Common myeloid progenitor, CD34-positive (primary cell): ENCODE results near the gene NPHP4.

Source experiments
- CTCF ChIA-PET: fragments of 350-600 bp; sonication (Branson Sonifier 250); formaldehyde crosslinking; loops from one replicate; lab custom pipeline; 2021; ENCODE audit warnings: antibody characterized with exemption; lab: Charles Lee
- POLR2A ChIA-PET: fragments of 350-600 bp; sonication (Branson Sonifier 250); formaldehyde crosslinking; loops from one replicate; lab custom pipeline; 2021; ENCODE audit warnings: antibody characterized with exemption; lab: Charles Lee
- DNase-seq, 3 donors: peaks; one replicate each; pipeline versions ENCODE4 v3.0.0 to v3.0.0-alpha.2; 2013
- H3K27ac ChIP-seq, 2 experiments: 1 replicate in 1 of 2; 2 replicates in 1 of 2; pipeline ENCODE4 v1.7.0; 2013; ENCODE audit warnings: inconsistent platforms in 2 of 2, low read length in 2 of 2, mild to moderate bottlenecking in 2 of 2, low read depth in 1 of 2, moderate library complexity in 1 of 2; ENCODE audit not compliant: severe bottlenecking in 2 of 2, insufficient read depth in 1 of 2, poor library complexity in 1 of 2
- H3K27me3 ChIP-seq, 5 experiments: replicated peaks in 2 of 5; 1 replicate in 3 of 5; 2 replicates in 2 of 5; pipeline versions ENCODE4 v1.6.1 to v1.7.0; 2013; ENCODE audit warnings: low read length in 4 of 5, mild to moderate bottlenecking in 2 of 5, moderate library complexity in 2 of 5, inconsistent platforms in 1 of 5; ENCODE audit not compliant: insufficient read depth in 5 of 5, control insufficient read depth in 4 of 5
- H3K36me3 ChIP-seq, 4 experiments: 1 replicate in 2 of 4; 2 replicates in 2 of 4; pipeline versions ENCODE4 v1.6.1 to v1.7.0; 2013; ENCODE audit warnings: low read length in 3 of 4, control low read depth in 1 of 4, mild to moderate bottlenecking in 1 of 4; ENCODE audit not compliant: control insufficient read depth in 4 of 4, insufficient read depth in 4 of 4
- H3K4me1 ChIP-seq, 4 experiments: 1 replicate in 3 of 4; 2 replicates in 1 of 4; pipeline versions ENCODE4 v1.6.1 to v1.7.1; 2013; ENCODE audit warnings: low read length in 3 of 4, mild to moderate bottlenecking in 3 of 4, control low read depth in 1 of 4, inconsistent platforms in 1 of 4, moderate library complexity in 1 of 4; ENCODE audit not compliant: control insufficient read depth in 4 of 4, insufficient read depth in 4 of 4; ENCODE audit errors: control extremely low read depth in 1 of 4
- H3K4me3 ChIP-seq, 7 experiments: 1 replicate in 4 of 7; 2 replicates in 3 of 7; pipeline versions ENCODE4 v1.5.1 to v1.7.0; 2013; ENCODE audit warnings: mild to moderate bottlenecking in 7 of 7, low read length in 6 of 7, moderate library complexity in 6 of 7, inconsistent platforms in 2 of 7, low read depth in 2 of 7, control low read depth in 1 of 7; ENCODE audit not compliant: insufficient read depth in 4 of 7, control insufficient read depth in 1 of 7; ENCODE audit errors: extremely low read depth in 1 of 7
- H3K9me3 ChIP-seq, 5 experiments: 1 replicate in 4 of 5; 2 replicates in 1 of 5; pipeline versions ENCODE4 v1.6.1 to v1.7.1; 2013; ENCODE audit warnings: low read length in 4 of 5, mild to moderate bottlenecking in 2 of 5, inconsistent platforms in 1 of 5, low read depth in 1 of 5, moderate library complexity in 1 of 5; ENCODE audit not compliant: control insufficient read depth in 4 of 5, insufficient read depth in 2 of 5; ENCODE audit errors: control extremely low read depth in 1 of 5
- whole genome bisulfite sequencing: methylation state at CpG from one replicate; pipeline ENCODE4 v1.1.5; 2013; ENCODE audit not compliant: insufficient coverage; 5-methylcytosine and 5-hydroxymethylcytosine counted together

Gene NPHP4

GRCh38 chr1:6037338-6037762, 45.1 kb upstream of the NPHP4 start:
- H3K27ac ChIP-seq: peak overlapping the region in 1 of 2 experiments; percentile 47
- peaks cover 0 to 34% (median 31%) of the 10 kb centered on the region in 4 experiments for H3K4me1 ChIP-seq
- H3K4me3 ChIP-seq: peak overlapping the region in 1 of 7 experiments; percentile 23
- CTCF ChIA-PET: interaction anchor here (0.7 to 1.5 kb wide), 4 partner anchors 8 to 43 kb away, joined by 3 read pairs; no protein-coding TSS in a partner anchor
- peak in 2 of 3 donors; percentile 71 to 72 for DNase-seq
- POLR2A ChIA-PET: interaction anchor here (1.4 kb wide), 1 partner anchor 12 kb away, joined by 6 read pairs; no protein-coding TSS in a partner anchor
- no peaks in the 10 kb centered on the region for H3K27me3 ChIP-seq
- H3K36me3 ChIP-seq: peaks cover 2 to 93% (median 54%) of the 10 kb centered on the region in 4 experiments
- no peaks in the 10 kb centered on the region for H3K9me3 ChIP-seq
- 20% methylated on average over 9 of the region's 9 CpGs for WGBS

- Histone ChIP-seq H3K27ac (peak overlapping the region in 1 of 2 experiments; percentile 45), H3K9me3 (no peaks in the 10 kb centered on the region), H3K4me3 (no peak overlapping the region), H3K27me3 (no peaks in the 10 kb centered on the region), H3K36me3 (peaks cover 0 to 84% (median 38%) of the 10 kb centered on the region in 4 experiments), H3K4me1 (peaks cover 0 to 49% (median 40%) of the 10 kb centered on the region in 4 experiments)
- 96% methylated on average over 12 of the region's 12 CpGs for WGBS
- ChIA-PET CTCF (interaction anchor here (1.1 to 2.0 kb wide), 4 partner anchors 8 to 40 kb away, joined by 3 to 10 read pairs (median 4); no protein-coding TSS in a partner anchor), POLR2A (no interaction called here)
- no peak for DNase-seq
Measured at GRCh38 chr1:6035719-6036118, 43.5 kb upstream of the NPHP4 start.

GRCh38 chr1:6035303-6035702, 43.1 kb upstream of the NPHP4 start:
- peak overlapping the region in 1 of 2 experiments; percentile 45 for H3K27ac ChIP-seq
- H3K9me3 ChIP-seq: no peaks in the 10 kb centered on the region
- H3K4me1 ChIP-seq: peaks cover 2 to 54% (median 43%) of the 10 kb centered on the region in 4 experiments
- no peak overlapping the region for H3K4me3 ChIP-seq
- POLR2A ChIA-PET: no interaction called here
- 91% methylated on average over 13 of the region's 15 CpGs for whole genome bisulfite sequencing
- no peak for DNase-seq
- no peaks in the 10 kb centered on the region for H3K27me3 ChIP-seq
- CTCF ChIA-PET: interaction anchor here (1.1 to 2.0 kb wide), 4 partner anchors 9 to 22 kb away, joined by 3 to 10 read pairs (median 4); no protein-coding TSS in a partner anchor
- peaks cover 0 to 80% (median 34%) of the 10 kb centered on the region in 4 experiments for H3K36me3 ChIP-seq

GRCh38 chr1:6034750-6035096, 42.5 kb upstream of the NPHP4 start:
- Histone ChIP-seq H3K4me1 (peaks cover 4 to 59% (median 49%) of the 10 kb centered on the region in 4 experiments), H3K27ac (peak overlapping the region; percentile 15 to 45), H3K27me3 (no peaks in the 10 kb centered on the region), H3K9me3 (no peaks in the 10 kb centered on the region), H3K36me3 (peaks cover 0 to 80% (median 31%) of the 10 kb centered on the region in 4 experiments), H3K4me3 (no peak overlapping the region)
- CTCF ChIA-PET: interaction anchor here (0.8 to 2.4 kb wide), 9 partner anchors 9 to 51 kb away, joined by 3 to 10 read pairs (median 4); no protein-coding TSS in a partner anchor
- no peak for DNase-seq
- POLR2A ChIA-PET: interaction anchor here (0.6 kb wide), 1 partner anchor 26 kb away, joined by 3 read pairs; no protein-coding TSS in a partner anchor
- 99% methylated on average over 10 of the region's 10 CpGs for WGBS

- H3K27ac ChIP-seq: peak overlapping the region in 1 of 2 experiments; percentile 15
- peaks cover 0 to 80% (median 29%) of the 10 kb centered on the region in 4 experiments for H3K36me3 ChIP-seq
- peak in 2 of 3 donors; percentile 28 to 38 for DNase-seq
- H3K4me3 ChIP-seq: no peak overlapping the region
- ChIA-PET CTCF (interaction anchor here (0.7 to 2.4 kb wide), 9 partner anchors 9 to 51 kb away, joined by 3 to 10 read pairs (median 4); partner anchors contain the start of gene NPHP4), POLR2A (interaction anchor here (0.6 kb wide), 1 partner anchor 26 kb away, joined by 3 read pairs; no protein-coding TSS in a partner anchor)
- H3K4me1 ChIP-seq: peaks cover 5 to 65% (median 55%) of the 10 kb centered on the region in 4 experiments
- 88% methylated on average over 19 of the region's 21 CpGs for WGBS
- H3K9me3 ChIP-seq: no peaks in the 10 kb centered on the region
- no peaks in the 10 kb centered on the region for H3K27me3 ChIP-seq
Measured at GRCh38 chr1:6033986-6034749, 41.9 kb upstream of the NPHP4 start.

- WGBS: 98% methylated on average over 4 of the region's 8 CpGs
- no peaks in the 10 kb centered on the region for H3K9me3 ChIP-seq
- peak in 1 of 3 donors; percentile 19 for DNase-seq
- no peak overlapping the region for H3K27ac ChIP-seq
- no peak overlapping the region for H3K4me3 ChIP-seq
- peaks cover 5 to 75% (median 64%) of the 10 kb centered on the region in 4 experiments for H3K4me1 ChIP-seq
- POLR2A ChIA-PET: interaction anchor here (1.2 kb wide), 1 partner anchor 41 kb away, joined by 3 read pairs; the partner anchor contains the start of gene NPHP4
- CTCF ChIA-PET: interaction anchor here (0.9 to 2.4 kb wide), 3 partner anchors 9 to 39 kb away, joined by 3 to 9 read pairs (median 3); no protein-coding TSS in a partner anchor
- H3K27me3 ChIP-seq: no peaks in the 10 kb centered on the region
- peaks cover 0 to 71% (median 22%) of the 10 kb centered on the region in 4 experiments for H3K36me3 ChIP-seq
Measured at GRCh38 chr1:6033124-6033523, 40.9 kb upstream of the NPHP4 start.
